Type B pancreatic cell (in vitro differentiated cells): ENCODE data around the gene DBX1. TPM values are rescaled to one million over a fixed set of nuclear protein-coding genes. Genes with fewer than 3 reads are reported as not detected.

Experiments
- DNase-seq: peaks from one replicate; pipeline ENCODE4 v3.0.0; 2021; ENCODE audit warnings: mixed read lengths; ENCODE audit not compliant: unreplicated experiment; ENCODE audit errors: extremely low spot score
- H3K27ac Mint-ChIP-seq: 2 replicates; pipeline ENCODE4 v1.8.0; 2021; ENCODE audit warnings: mild to moderate bottlenecking, mixed read lengths
- H3K27me3 Mint-ChIP-seq: 2 replicates; pipeline ENCODE4 v1.8.0; 2021; ENCODE audit warnings: mixed read lengths
- H3K36me3 Mint-ChIP-seq: 2 replicates; pipeline ENCODE4 v1.8.0; 2021; ENCODE audit warnings: mixed read lengths
- H3K4me1 Mint-ChIP-seq: one replicate; pipeline ENCODE4 v1.8.0; 2021; ENCODE audit warnings: mixed read lengths; ENCODE audit not compliant: unreplicated experiment
- H3K4me3 Mint-ChIP-seq: 2 replicates; pipeline ENCODE4 v1.8.0; 2021; ENCODE audit warnings: mild to moderate bottlenecking, mixed read lengths
- H3K9me3 Mint-ChIP-seq: 2 replicates; pipeline ENCODE4 v1.8.0; 2021; ENCODE audit warnings: mixed read lengths
- total RNA-seq: library from RNA; stranded (reverse); gene quantifications from 2 replicates; pipeline ENCODE4 v1.2.1, GENCODE V29; 2021; ENCODE audit warnings: low replicate concordance
- TF ChIP-seq, protein P1 (sequence below): fragments of 200-600 bp; sonication (generic); conservative IDR thresholded peaks from 2 replicates; pipeline ENCODE4 v1.5.0; 2021; ENCODE audit warnings: antibody characterized with exemption, mild to moderate bottlenecking

Gene DBX1
- total RNA-seq, 1 donor from 2014 or later = 0.36 TPM

DNA sequence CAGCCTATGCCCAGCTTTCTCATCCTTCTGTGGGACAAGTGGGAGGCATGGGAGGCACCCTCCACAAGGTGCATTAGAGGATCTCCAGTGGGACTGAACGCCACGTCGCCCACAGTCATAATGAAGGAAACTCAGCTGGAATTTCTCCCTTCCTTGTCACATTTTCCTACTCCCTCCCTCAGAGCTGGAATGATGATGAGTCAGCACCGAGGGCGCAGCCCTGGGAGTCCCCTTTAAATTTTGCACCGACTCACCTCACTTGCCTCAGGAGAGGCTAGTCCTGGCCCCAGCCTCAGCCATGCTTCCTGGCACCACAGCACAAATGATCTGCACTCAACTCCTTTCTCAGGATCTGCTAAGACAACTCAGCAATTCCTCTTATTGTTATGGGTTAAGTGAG is 34.3 kb downstream of the DBX1 start:
- TF ChIP-seq, protein P1, sequence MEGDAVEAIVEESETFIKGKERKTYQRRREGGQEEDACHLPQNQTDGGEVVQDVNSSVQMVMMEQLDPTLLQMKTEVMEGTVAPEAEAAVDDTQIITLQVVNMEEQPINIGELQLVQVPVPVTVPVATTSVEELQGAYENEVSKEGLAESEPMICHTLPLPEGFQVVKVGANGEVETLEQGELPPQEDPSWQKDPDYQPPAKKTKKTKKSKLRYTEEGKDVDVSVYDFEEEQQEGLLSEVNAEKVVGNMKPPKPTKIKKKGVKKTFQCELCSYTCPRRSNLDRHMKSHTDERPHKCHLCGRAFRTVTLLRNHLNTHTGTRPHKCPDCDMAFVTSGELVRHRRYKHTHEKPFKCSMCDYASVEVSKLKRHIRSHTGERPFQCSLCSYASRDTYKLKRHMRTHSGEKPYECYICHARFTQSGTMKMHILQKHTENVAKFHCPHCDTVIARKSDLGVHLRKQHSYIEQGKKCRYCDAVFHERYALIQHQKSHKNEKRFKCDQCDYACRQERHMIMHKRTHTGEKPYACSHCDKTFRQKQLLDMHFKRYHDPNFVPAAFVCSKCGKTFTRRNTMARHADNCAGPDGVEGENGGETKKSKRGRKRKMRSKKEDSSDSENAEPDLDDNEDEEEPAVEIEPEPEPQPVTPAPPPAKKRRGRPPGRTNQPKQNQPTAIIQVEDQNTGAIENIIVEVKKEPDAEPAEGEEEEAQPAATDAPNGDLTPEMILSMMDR = no peak
- DNase-seq = no peak
- no peak overlapping the region for H3K27ac Mint-ChIP-seq

GRCh38 chr11:20122131-20122530 is 38.1 kb downstream of the DBX1 start:
- H3K4me1 Mint-ChIP-seq = no peaks in the 10 kb centered on the region
- H3K36me3 Mint-ChIP-seq = peaks cover 29% of the 10 kb centered on the region
- H3K4me3 Mint-ChIP-seq = no peak overlapping the region
- no peaks in the 10 kb centered on the region for H3K27me3 Mint-ChIP-seq
- no peak overlapping the region for H3K27ac Mint-ChIP-seq
- DNase-seq = no peak
- TF ChIP-seq, protein P1 = no peak
- no peaks in the 10 kb centered on the region for H3K9me3 Mint-ChIP-seq

More for the DNA sequence above, 34.3 kb downstream of the DBX1 start:
- peaks cover 4% of the 10 kb centered on the region for H3K36me3 Mint-ChIP-seq
- no peak overlapping the region for H3K4me3 Mint-ChIP-seq
- no peaks in the 10 kb centered on the region for H3K9me3 Mint-ChIP-seq
- H3K4me1 Mint-ChIP-seq = no peaks in the 10 kb centered on the region
- H3K27me3 Mint-ChIP-seq = peaks cover 10% of the 10 kb centered on the region

DNA sequence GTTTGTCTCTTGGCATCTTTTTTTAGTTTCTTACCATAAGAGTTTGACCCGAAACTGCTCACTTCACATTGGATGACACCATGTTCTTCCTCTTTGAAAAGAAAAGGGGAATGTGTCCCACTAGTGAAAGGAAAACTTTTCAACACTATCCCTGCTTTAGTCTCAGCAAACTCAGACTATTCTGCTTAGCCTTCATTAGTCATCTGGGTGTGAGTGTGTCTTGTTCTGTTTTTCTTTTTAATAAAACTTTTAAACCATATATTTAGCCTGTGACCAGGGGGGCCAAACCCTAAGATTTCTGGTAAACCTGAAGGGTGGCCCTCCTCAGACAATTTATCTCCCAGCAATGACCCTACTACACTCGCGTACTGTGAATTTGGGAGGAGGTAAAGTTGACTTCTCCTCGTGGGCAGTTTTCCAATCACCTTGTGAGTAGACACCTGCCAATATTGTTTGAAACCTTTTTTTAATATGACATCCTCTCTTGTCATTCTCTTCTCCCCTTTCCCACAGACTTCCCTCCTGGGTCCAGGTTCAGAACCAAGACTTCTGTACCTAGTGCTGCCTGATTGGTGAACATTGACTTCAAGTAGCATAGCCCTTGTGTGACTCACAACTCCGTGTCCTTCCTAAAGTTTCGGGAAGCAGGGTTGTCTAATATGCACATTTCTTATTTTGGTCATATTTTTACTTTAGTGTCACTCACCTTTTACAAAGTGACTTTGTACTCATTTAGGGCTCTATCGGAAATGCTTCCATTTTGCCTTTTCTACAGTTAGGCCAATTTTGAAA is 39.9 kb downstream of the DBX1 start:
- Mint-ChIP-seq H3K36me3 (peaks cover 33% of the 10 kb centered on the region), H3K9me3 (no peaks in the 10 kb centered on the region), H3K4me3 (no peak overlapping the region), H3K27ac (no peak overlapping the region), H3K27me3 (no peaks in the 10 kb centered on the region), H3K4me1 (no peaks in the 10 kb centered on the region)
- TF ChIP-seq, protein P1 = no peak
- no peak for DNase-seq

DNA sequence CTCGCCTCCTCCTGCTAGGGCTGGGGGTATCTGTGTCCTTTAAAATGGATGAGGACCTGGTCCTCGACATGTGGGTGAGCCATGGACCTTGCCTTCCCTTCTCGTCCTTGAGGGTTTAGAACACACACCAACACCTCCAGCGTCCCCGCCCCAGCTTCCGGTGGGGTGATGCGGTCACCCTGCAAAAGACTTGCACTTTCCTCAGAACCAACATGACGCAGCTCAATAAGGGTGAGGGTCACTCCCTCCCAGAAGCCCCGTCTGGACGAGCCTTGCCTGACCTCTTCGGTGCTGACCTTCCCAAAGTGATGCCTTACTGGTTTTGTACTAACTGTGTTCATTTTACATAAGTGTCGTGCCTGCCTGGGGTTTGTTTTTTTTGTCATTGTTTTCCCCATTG is 41.0 kb downstream of the DBX1 start:
- no peak overlapping the region for H3K27ac Mint-ChIP-seq
- H3K36me3 Mint-ChIP-seq = peaks cover 38% of the 10 kb centered on the region
- no peak overlapping the region for H3K4me3 Mint-ChIP-seq
- H3K4me1 Mint-ChIP-seq = no peaks in the 10 kb centered on the region
- TF ChIP-seq, protein P1 = no peak
- H3K9me3 Mint-ChIP-seq = no peaks in the 10 kb centered on the region
- H3K27me3 Mint-ChIP-seq = no peaks in the 10 kb centered on the region
- DNase-seq = no peak

- Mint-ChIP-seq H3K27ac (no peak overlapping the region), H3K27me3 (no peaks in the 10 kb centered on the region), H3K9me3 (no peaks in the 10 kb centered on the region), H3K4me3 (no peak overlapping the region), H3K4me1 (no peaks in the 10 kb centered on the region), H3K36me3 (peaks cover 38% of the 10 kb centered on the region)
- TF ChIP-seq, protein P1 = no peak
- no peak for DNase-seq
Observed at GRCh38 chr11:20118209-20118608, 42.1 kb downstream of the DBX1 start.
